Adrenal gland (tissue), 12 donors: Measurements from ENCODE around the gene MEF2C. TPM values are rescaled to one million over a fixed set of nuclear protein-coding genes. Genes with fewer than 3 reads are reported as not detected.
"Not testable (repeated sequence)": the region's sequence is repeated elsewhere in the genome, so short reads cannot be mapped to it uniquely, and the experiment has no call there.

Source experiments
- DNase-seq, 7 donors: peaks; one replicate each; pipeline ENCODE4 v3.0.0-alpha.2; 2019 to 2020
- H3K27ac ChIP-seq, 5 donors: fragments of 200-600 bp; sonication (generic) in 4 of 5; 1 replicate in 3 of 5; 2 replicates in 2 of 5; pipeline versions ENCODE4 v1.5.1 to v1.8.0; 2016 to 2020; ENCODE audit warnings: mild to moderate bottlenecking in 1 of 5
- H3K27me3 ChIP-seq: fragments of 200-600 bp; 2 replicates; pipeline ENCODE4 v1.8.0; 2021
- H3K36me3 ChIP-seq, 2 donors: fragments of 200-600 bp; replicated peaks in 1 of 2; 1 replicate in 1 of 2; 2 replicates in 1 of 2; pipeline versions ENCODE4 v1.5.1 to v1.8.0; 2018 to 2022
- H3K4me1 ChIP-seq, 2 donors: fragments of 200-600 bp; replicated peaks in 1 of 2; 1 replicate in 1 of 2; 2 replicates in 1 of 2; pipeline versions ENCODE4 v1.5.1 to v1.8.0; 2018 to 2021
- H3K4me3 ChIP-seq, 4 donors: fragments of 200-600 bp; sonication (generic) in 3 of 4; one replicate each; pipeline ENCODE4 v1.5.1; 2016 to 2018
- H3K9me3 ChIP-seq, 3 donors: fragments of 200-600 bp; sonication (generic) in 1 of 3; replicated peaks in 1 of 3; 1 replicate in 2 of 3; 2 replicates in 1 of 3; pipeline versions ENCODE4 v1.5.1 to v1.8.0; 2016 to 2021
- POLR2A ChIP-seq, 2 donors: fragments of 450-650 bp; IDR thresholded peaks; one replicate each; pipeline ENCODE4 v1.6.1; 2017; ENCODE audit warnings: antibody characterized with exemption in 2 of 2, mild to moderate bottlenecking in 2 of 2, moderate library complexity in 1 of 2
- WGBS, 4 donors: extraction: QIAGEN DNeasy Blood & Tissue Kit in 2 of 4; methylation state at CpG; one replicate each; pipeline versions ENCODE4 v1.1.5 to v1.1.7; 2013 to 2017; 5-methylcytosine and 5-hydroxymethylcytosine counted together
- intact Hi-C, 2 donors: fragments of 100-400 bp; cut with DNase I; formaldehyde crosslinking; loops; one replicate each; pipeline versions ENCODE4 v1.14.1 to v1.15.0; 2022 to 2023
- polyA plus RNA-seq, 3 donors: library from polyadenylated mRNA; stranded (reverse); fragments of 200-250 nt in 2 of 3; fragments of 350-450 nt in 1 of 3; fragmentation: Illumina TruSeq in 1 of 3; extraction: RNeasy Lipid Tissue Mini Kit (QIAGEN cat#74804) in 1 of 3; gene quantifications; one replicate each; pipeline ENCODE4 v1.2.3, GENCODE V29; 2013 to 2014
- total RNA-seq, 9 donors: library from RNA; depleted of rRNA in 4 of 9; stranded (reverse); fragments of >200 nt in 4 of 9; fragments of 120-200 nt in 1 of 9; fragmentation: NEBNext Ultra II Directional in 1 of 9; extraction: Animal tissue kit (Norgen Biotek cat#: 25700) in 1 of 9; gene quantifications; one replicate each; pipeline versions ENCODE4 v1.1.0 to v1.2.4, GENCODE V29; 2013 to 2023
- TF ChIP-seq, protein P1 (sequence below), 6 experiments: fragments of 450-650 bp in 4 of 6; fragments of 200-600 bp in 2 of 6; sonication (generic) in 1 of 6; IDR thresholded peaks; 1 replicate in 5 of 6; 2 replicates in 1 of 6; pipeline versions ENCODE4 v1.5.1 to v1.8.0; 2016 to 2021; ENCODE audit warnings: antibody characterized with exemption in 6 of 6, mild to moderate bottlenecking in 2 of 6, moderate library complexity in 1 of 6
- donor health status: healthy with polysubstance abuse.
- donor health status: Bipolar disorder and iron deficiency.
- donor health status: DM: yes; HTN: yes; CAD: no.
- donor health status: DM: no; HTN: no; CAD: no.
- donor health status: DM: no; HTN: no; CAD: no.
- donor health status: DM: yes; HTN: yes; CAD: no.

Gene MEF2C
- total and polyA plus RNA-seq, 12 donors, result 26.8 to 172 (median 69.2) TPM

DNA sequence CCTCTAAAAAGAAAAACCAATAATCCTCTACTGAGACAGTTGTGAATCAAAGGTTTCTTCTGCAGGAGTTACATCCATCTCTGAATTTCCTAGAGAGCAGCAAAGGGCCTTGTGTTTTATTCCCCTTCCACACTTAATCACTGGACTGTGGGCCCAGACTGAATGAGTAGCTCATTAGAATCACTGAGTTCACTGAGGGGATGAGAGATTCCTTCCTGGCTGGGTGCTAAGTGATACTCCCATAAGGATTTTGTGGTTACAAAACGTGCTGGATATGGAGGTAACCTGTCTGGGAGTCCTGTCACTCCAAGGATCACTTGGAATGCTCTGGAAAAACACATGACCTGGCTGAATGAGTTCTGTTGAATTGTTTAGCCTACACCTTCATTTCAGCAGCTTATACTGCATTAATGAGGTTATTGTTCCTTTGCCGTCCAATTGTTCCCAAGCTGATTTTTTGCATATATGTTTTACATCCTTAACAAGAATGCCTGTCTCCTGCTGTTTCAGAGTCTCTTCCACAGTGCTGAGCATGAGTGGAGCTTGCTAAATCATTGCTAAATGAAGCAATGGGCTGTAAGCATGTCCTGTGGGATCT lies 82.9 kb downstream of the MEF2C start:
- no peak overlapping the region for H3K4me3 ChIP-seq
- no peak for DNase-seq
- H3K9me3 ChIP-seq, result no peaks in the 10 kb centered on the region
- TF ChIP-seq, protein P1, sequence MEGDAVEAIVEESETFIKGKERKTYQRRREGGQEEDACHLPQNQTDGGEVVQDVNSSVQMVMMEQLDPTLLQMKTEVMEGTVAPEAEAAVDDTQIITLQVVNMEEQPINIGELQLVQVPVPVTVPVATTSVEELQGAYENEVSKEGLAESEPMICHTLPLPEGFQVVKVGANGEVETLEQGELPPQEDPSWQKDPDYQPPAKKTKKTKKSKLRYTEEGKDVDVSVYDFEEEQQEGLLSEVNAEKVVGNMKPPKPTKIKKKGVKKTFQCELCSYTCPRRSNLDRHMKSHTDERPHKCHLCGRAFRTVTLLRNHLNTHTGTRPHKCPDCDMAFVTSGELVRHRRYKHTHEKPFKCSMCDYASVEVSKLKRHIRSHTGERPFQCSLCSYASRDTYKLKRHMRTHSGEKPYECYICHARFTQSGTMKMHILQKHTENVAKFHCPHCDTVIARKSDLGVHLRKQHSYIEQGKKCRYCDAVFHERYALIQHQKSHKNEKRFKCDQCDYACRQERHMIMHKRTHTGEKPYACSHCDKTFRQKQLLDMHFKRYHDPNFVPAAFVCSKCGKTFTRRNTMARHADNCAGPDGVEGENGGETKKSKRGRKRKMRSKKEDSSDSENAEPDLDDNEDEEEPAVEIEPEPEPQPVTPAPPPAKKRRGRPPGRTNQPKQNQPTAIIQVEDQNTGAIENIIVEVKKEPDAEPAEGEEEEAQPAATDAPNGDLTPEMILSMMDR (IDR thresholded peaks at IDR 0.05), result no peak
- TF ChIP-seq POLR2A (IDR thresholded peaks at IDR 0.05), result no peak
- no peaks in the 10 kb centered on the region for H3K27me3 ChIP-seq
- 67 to 88% (median 81%) methylated on average over 2 of the region's 2 CpGs for WGBS, 4 donors
- intact Hi-C loops, result no loop called here
- no peak overlapping the region for H3K27ac ChIP-seq
- peaks cover 0 to 26% of the 10 kb centered on the region in 2 donors for H3K36me3 ChIP-seq
- no peaks in the 10 kb centered on the region for H3K4me1 ChIP-seq

DNA sequence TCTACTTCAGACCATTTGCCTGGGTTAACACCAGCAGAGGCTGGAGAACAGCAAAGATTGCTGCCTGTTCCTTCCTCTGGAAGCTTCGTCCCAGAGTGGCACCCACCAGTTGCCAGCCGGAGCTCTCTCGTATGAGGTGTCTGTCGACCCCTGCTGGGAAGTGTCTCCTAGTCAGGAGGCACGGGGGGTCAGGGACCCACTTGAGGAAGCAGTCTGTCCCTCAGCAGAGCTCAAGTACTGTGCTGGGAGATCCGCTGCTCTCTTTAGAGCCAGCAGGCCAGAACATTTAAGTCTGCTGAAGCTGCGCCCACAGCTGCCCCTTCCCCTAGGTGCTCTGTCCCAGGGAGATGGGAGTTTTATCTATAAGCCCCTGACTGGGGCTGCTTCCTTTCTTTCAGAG lies 84.1 kb downstream of the MEF2C start:
- H3K27me3 ChIP-seq, intact Hi-C loops, H3K4me1 ChIP-seq, DNase-seq, H3K4me3 ChIP-seq, H3K27ac ChIP-seq, H3K9me3 ChIP-seq: not testable (repeated sequence)
- WGBS, 4 donors, result 93 to 100% (median 97%) methylated on average over 6 to 7 of the region's 7 CpGs
- peaks cover 0 to 18% of the 10 kb centered on the region in 2 donors for H3K36me3 ChIP-seq

DNA sequence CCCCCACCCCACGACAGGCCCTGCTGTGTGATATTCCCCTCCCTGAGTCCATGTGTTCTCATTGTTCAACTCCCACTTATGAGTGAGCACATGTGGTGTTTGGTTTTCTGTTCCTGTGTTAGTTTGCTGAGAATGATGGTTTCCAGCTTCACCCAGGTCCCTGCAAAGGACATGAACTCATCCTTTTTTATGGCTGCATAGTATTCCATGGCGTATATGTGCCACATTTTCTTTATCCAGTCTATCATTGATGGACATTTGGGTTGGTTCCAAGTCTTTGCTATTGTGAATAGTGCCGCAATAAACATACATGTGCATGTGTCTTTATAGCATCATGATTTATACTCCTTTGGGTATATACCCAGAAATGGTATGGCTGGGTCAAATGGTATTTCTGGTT lies 89.2 kb downstream of the MEF2C start:
- WGBS, 4 donors, result 83 to 95% (median 93%) methylated on average over 2 to 3 of the region's 3 CpGs
- H3K27me3 ChIP-seq, H3K4me3 ChIP-seq, H3K4me1 ChIP-seq, H3K9me3 ChIP-seq, H3K27ac ChIP-seq, DNase-seq, H3K36me3 ChIP-seq, intact Hi-C loops: not testable (repeated sequence)

DNA sequence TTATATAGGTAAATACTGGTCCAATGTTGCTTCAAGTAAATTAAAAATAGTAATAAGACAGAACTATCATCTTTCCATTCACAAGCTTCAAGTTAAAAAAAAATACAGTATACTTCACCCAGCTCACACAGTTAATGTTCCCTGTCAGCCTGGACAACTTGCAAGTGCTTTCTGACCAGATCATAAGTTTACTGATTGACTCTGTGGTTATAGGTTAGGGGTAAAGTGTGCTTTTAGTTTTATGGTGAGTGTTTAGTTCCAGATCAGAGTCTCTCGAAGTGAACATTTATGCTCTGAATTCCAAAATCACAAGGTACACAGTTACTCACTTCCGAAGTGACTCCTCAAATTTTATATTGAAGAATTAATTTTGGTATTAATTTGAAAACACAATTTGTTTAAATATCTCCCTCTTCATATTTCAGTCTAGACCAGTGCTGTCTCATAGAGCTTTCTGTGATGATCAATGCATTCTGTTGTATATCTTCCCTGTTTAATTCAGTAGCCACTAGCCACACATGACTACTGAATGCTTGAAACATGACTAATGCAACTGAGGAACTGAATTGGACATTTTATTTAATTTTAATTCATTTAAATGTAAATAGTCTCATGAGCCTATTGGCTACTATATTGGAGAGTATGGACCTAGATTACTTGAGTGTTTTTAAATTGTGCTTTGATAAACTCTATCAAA lies 90.7 kb downstream of the MEF2C start:
- WGBS, 4 donors, result 68 to 93% (median 89%) methylated on average over 2 of the region's 2 CpGs
- Histone ChIP-seq H3K4me3 (no peak overlapping the region), H3K36me3 (no peaks in the 10 kb centered on the region), H3K27me3 (no peaks in the 10 kb centered on the region), H3K4me1 (peaks cover 0 to 7% of the 10 kb centered on the region in 2 donors), H3K9me3 (no peaks in the 10 kb centered on the region), H3K27ac (no peak overlapping the region)
- intact Hi-C loops, result no loop called here
- DNase-seq, result no peak
- no peak for TF ChIP-seq POLR2A (IDR thresholded peaks at IDR 0.05)
- TF ChIP-seq, protein P1 (IDR thresholded peaks at IDR 0.05), result no peak

DNA sequence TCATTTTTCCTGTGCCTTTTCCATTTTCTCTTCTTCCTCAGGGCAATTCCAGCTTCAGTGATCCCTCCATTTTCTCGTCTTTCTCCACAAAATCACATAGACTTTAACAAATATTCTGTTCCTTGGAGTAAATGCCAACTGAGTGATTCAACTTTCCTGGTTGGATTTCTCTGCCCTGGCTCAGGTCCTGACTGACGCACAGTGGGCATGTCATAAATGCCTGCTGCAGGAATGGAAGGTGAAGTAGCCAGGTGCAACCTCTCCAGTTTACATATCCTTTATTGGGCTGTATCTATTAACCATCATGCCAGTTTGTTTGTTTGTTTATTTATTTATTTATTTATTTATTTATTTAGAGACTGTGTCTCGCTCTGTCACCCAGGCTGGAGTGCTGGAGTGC lies 95.1 kb downstream of the MEF2C start:
- Histone ChIP-seq H3K36me3 (no peaks in the 10 kb centered on the region), H3K27ac (no peak overlapping the region), H3K27me3 (no peaks in the 10 kb centered on the region), H3K4me1 (peaks cover 20 to 40% of the 10 kb centered on the region in 2 donors), H3K9me3 (no peaks in the 10 kb centered on the region), H3K4me3 (no peak overlapping the region)
- DNase-seq, result peak in 1 of 7 donors; percentile 52
- intact Hi-C loops, result no loop called here
- TF ChIP-seq, protein P1 (IDR thresholded peaks at IDR 0.05), result no peak
- TF ChIP-seq POLR2A (IDR thresholded peaks at IDR 0.05), result no peak
- WGBS, 4 donors, result 82 to 90% (median 88%) methylated on average over 3 of the region's 3 CpGs
